Ascending aorta (tissue), 2 donors: ENCODE measurements around the gene CARS1. TPM values are rescaled to one million over a fixed set of nuclear protein-coding genes. Genes with fewer than 3 reads are reported as not detected.

Experiments used
- DNase-seq, 2 donors: peaks; one replicate each; pipeline ENCODE4 v3.0.0-alpha.2; 2019; ENCODE audit warnings: low spot score in 2 of 2
- H3K27ac ChIP-seq, 2 donors: fragments of 200-600 bp; sonication (generic); one replicate each; pipeline ENCODE4 v1.5.1; 2016 to 2017; ENCODE audit warnings: mild to moderate bottlenecking in 1 of 2
- H3K27me3 ChIP-seq: fragments of 200-600 bp; sonication (generic); one replicate; pipeline ENCODE4 v1.5.1; 2017
- H3K36me3 ChIP-seq, 2 donors: fragments of 200-600 bp; sonication (generic); one replicate each; pipeline ENCODE4 v1.5.1; 2016
- H3K4me1 ChIP-seq, 2 donors: fragments of 200-600 bp; sonication (generic); one replicate each; pipeline ENCODE4 v1.5.1; 2016 to 2017; ENCODE audit warnings: mild to moderate bottlenecking in 1 of 2
- H3K4me3 ChIP-seq, 2 donors: fragments of 200-600 bp; sonication (generic); one replicate each; pipeline ENCODE4 v1.5.1; 2016 to 2017; ENCODE audit warnings: mild to moderate bottlenecking in 1 of 2
- H3K9me3 ChIP-seq, 2 donors: fragments of 200-600 bp; sonication (generic); one replicate each; pipeline ENCODE4 v1.5.1; 2016
- intact Hi-C: fragments of 100-400 bp; cut with DNase I; formaldehyde crosslinking; loops from one replicate; pipeline ENCODE4 v1.15.1; 2023
- total RNA-seq: library from RNA; depleted of rRNA; stranded (reverse); fragments of >200 nt; gene quantifications from one replicate; pipeline ENCODE4 v1.1.0, GENCODE V29; 2016
- TF ChIP-seq, protein P1 (sequence below), 3 experiments: fragments of 200-600 bp in 2 of 3; fragments of 450-650 bp in 1 of 3; sonication (generic) in 2 of 3; IDR thresholded peaks; one replicate each; pipeline ENCODE4 v1.5.1; 2016 to 2019; ENCODE audit warnings: antibody characterized with exemption in 3 of 3, mild to moderate bottlenecking in 1 of 3, moderate library complexity in 1 of 3

Gene CARS1
- total RNA-seq, 1 donor from 2014 or later, result 51.4 TPM

DNA sequence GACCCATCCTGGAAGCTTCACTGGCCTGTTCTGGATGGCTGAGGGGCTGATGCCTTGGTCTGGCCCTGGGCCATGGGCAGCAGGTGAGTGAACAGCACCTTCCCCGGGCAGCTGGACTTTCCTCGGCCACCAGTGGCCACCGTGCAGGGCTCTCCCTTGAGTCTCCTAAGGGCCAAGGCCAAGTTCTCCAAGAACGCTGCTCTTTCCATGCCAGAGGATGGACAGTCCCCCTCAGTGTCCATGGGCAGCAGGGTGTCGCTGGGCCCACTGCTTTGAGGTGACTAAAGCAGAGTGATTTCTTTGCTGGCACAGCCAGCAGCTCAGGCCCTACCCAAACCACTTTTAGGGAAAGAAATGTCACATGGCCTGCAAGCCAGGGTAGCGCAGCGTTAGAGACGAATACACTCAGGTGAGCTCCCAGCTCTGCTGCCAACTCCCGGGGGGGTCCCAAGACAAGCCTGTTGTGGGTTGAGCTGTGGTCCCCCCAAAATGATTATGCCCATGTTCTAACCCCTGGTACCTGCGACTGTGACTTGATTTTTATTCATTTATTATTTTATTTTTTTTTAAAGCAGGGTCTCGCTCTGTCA lies 3.3 kb upstream of the CARS1 start:
- TF ChIP-seq, protein P1, sequence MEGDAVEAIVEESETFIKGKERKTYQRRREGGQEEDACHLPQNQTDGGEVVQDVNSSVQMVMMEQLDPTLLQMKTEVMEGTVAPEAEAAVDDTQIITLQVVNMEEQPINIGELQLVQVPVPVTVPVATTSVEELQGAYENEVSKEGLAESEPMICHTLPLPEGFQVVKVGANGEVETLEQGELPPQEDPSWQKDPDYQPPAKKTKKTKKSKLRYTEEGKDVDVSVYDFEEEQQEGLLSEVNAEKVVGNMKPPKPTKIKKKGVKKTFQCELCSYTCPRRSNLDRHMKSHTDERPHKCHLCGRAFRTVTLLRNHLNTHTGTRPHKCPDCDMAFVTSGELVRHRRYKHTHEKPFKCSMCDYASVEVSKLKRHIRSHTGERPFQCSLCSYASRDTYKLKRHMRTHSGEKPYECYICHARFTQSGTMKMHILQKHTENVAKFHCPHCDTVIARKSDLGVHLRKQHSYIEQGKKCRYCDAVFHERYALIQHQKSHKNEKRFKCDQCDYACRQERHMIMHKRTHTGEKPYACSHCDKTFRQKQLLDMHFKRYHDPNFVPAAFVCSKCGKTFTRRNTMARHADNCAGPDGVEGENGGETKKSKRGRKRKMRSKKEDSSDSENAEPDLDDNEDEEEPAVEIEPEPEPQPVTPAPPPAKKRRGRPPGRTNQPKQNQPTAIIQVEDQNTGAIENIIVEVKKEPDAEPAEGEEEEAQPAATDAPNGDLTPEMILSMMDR (IDR thresholded peaks at IDR 0.05), result no peak
- Histone ChIP-seq H3K27me3 (no peaks in the 10 kb centered on the region), H3K9me3 (no peaks in the 10 kb centered on the region), H3K4me1 (peaks cover 0 to 11% of the 10 kb centered on the region in 2 donors), H3K36me3 (no peaks in the 10 kb centered on the region), H3K4me3 (no peak overlapping the region), H3K27ac (no peak overlapping the region)
- intact Hi-C loops, result no loop called here
- DNase-seq, result no peak

- no peak for DNase-seq
- Histone ChIP-seq H3K27ac (peak overlapping the region in 1 of 2 donors; percentile 28), H3K4me3 (no peak overlapping the region), H3K36me3 (peaks cover 3 to 4% of the 10 kb centered on the region in 2 donors), H3K9me3 (no peaks in the 10 kb centered on the region), H3K27me3 (no peaks in the 10 kb centered on the region), H3K4me1 (peaks cover 0 to 11% of the 10 kb centered on the region in 2 donors)
- TF ChIP-seq, protein P1 (IDR thresholded peaks at IDR 0.05), result no peak
- intact Hi-C loops, result loop anchor here (5.0 kb wide), 2 partner anchors 33 to 103 kb away; no protein-coding TSS in a partner anchor
Observed at GRCh38 chr11:3058753-3059664, 1.8 kb upstream of the CARS1 start.

GRCh38 chr11:3056296-3057068 lies 741 bp downstream of the CARS1 start:
- peak overlapping the region; percentile 80 to 88 for H3K4me3 ChIP-seq
- no peak for DNase-seq
- TF ChIP-seq, protein P1 (IDR thresholded peaks at IDR 0.05), result no peak
- H3K9me3 ChIP-seq, result no peaks in the 10 kb centered on the region
- peaks cover 4 to 5% of the 10 kb centered on the region in 2 donors for H3K36me3 ChIP-seq
- peaks cover 0 to 11% of the 10 kb centered on the region in 2 donors for H3K4me1 ChIP-seq
- peak overlapping the region; percentile 71 to 81 for H3K27ac ChIP-seq
- intact Hi-C loops, result loop anchor here (2.0 to 5.0 kb wide), 4 partner anchors 14 to 106 kb away; partner anchors contain the start of gene NAP1L4
- no peaks in the 10 kb centered on the region for H3K27me3 ChIP-seq

GRCh38 chr11:3055891-3056290 lies 1.3 kb downstream of the CARS1 start:
- Histone ChIP-seq H3K4me3 (peak overlapping the region; percentile 80 to 88), H3K36me3 (peaks cover 4 to 5% of the 10 kb centered on the region in 2 donors), H3K27ac (peak overlapping the region in 1 of 2 donors; percentile 81), H3K4me1 (peaks cover 0 to 11% of the 10 kb centered on the region in 2 donors), H3K27me3 (no peaks in the 10 kb centered on the region), H3K9me3 (no peaks in the 10 kb centered on the region)
- DNase-seq, result no peak
- TF ChIP-seq, protein P1 (IDR thresholded peaks at IDR 0.05), result no peak
- intact Hi-C loops, result loop anchor here (2.0 to 5.0 kb wide), 4 partner anchors 13 to 106 kb away; partner anchors contain the start of gene NAP1L4

DNA sequence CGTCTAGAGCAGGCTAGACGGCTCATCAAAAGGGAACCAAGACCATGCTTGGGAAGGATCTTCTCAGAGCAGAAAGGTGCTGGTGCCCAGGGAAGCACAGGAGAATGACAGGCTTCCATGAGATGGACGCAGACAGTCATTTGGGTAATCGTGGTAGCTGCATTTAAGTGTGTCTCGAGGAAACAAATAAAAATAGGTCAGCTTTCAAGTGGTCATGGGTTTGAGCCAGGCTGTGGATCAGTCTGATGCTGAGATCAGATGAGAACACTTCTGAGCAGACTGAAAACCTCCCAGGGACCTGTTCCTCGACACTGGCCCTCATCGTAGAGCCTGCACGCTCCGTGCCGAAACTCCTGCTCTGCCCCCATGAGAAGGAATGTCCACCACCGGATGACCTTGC lies 4.7 kb downstream of the CARS1 start:
- Histone ChIP-seq H3K4me3 (no peak overlapping the region), H3K36me3 (peaks cover 4 to 5% of the 10 kb centered on the region in 2 donors), H3K27ac (no peak overlapping the region), H3K4me1 (peaks cover 5 to 20% of the 10 kb centered on the region in 2 donors), H3K9me3 (no peaks in the 10 kb centered on the region), H3K27me3 (no peaks in the 10 kb centered on the region)
- intact Hi-C loops, result no loop called here
- TF ChIP-seq, protein P1 (IDR thresholded peaks at IDR 0.05), result no peak
- DNase-seq, result no peak
